ENCODE measurements around the gene MAFG.

GRCh38 chr17:81947189-81947588, 19.7 kb upstream of the MAFG start, which contains the start of gene MYADML2:
- TF ChIP-seq, protein P1, sequence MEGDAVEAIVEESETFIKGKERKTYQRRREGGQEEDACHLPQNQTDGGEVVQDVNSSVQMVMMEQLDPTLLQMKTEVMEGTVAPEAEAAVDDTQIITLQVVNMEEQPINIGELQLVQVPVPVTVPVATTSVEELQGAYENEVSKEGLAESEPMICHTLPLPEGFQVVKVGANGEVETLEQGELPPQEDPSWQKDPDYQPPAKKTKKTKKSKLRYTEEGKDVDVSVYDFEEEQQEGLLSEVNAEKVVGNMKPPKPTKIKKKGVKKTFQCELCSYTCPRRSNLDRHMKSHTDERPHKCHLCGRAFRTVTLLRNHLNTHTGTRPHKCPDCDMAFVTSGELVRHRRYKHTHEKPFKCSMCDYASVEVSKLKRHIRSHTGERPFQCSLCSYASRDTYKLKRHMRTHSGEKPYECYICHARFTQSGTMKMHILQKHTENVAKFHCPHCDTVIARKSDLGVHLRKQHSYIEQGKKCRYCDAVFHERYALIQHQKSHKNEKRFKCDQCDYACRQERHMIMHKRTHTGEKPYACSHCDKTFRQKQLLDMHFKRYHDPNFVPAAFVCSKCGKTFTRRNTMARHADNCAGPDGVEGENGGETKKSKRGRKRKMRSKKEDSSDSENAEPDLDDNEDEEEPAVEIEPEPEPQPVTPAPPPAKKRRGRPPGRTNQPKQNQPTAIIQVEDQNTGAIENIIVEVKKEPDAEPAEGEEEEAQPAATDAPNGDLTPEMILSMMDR (IDR thresholded peaks at IDR 0.05): no peak
- TF ChIP-seq ZFX (IDR thresholded peaks at IDR 0.05; ENCODE audit: borderline replicate concordance): no peak
